Spinal cord (tissue), 10 donors: Measurements from ENCODE around the gene DHRS1. TPM values are rescaled to one million over a fixed set of nuclear protein-coding genes. Genes with fewer than 3 reads are reported as not detected.
A peak's percentile ranks its signal among the peaks of the same experiment; 100 is the strongest.
"Not testable (repeated sequence)": the region's sequence is repeated elsewhere in the genome, so short reads cannot be mapped to it uniquely, and the experiment has no call there.

ENCODE experiments used
- DNase-seq, 6 donors: peaks; one replicate each; pipeline versions ENCODE4 v3.0.0 to v3.0.0-alpha.2; 2013 to 2015; ENCODE audit warnings: low spot score in 6 of 6, low read depth in 4 of 6
- H3K27ac ChIP-seq: one replicate; pipeline ENCODE4 v1.5.1; 2013; ENCODE audit warnings: low read depth, low read length, control low read depth
- H3K27me3 ChIP-seq: one replicate; pipeline ENCODE4 v1.6.1; 2013; ENCODE audit warnings: low read length; ENCODE audit not compliant: control insufficient read depth, insufficient read depth
- H3K36me3 ChIP-seq: one replicate; pipeline ENCODE4 v1.6.1; 2013; ENCODE audit warnings: low read length; ENCODE audit not compliant: control insufficient read depth, insufficient read depth
- H3K4me1 ChIP-seq: one replicate; pipeline ENCODE4 v1.6.1; 2013; ENCODE audit warnings: low read length; ENCODE audit not compliant: control insufficient read depth, insufficient read depth
- H3K4me3 ChIP-seq: one replicate; pipeline ENCODE4 v1.5.1; 2013; ENCODE audit warnings: low read depth, low read length, control low read depth
- H3K9me3 ChIP-seq: one replicate; pipeline ENCODE4 v1.6.1; 2013; ENCODE audit warnings: low read length; ENCODE audit not compliant: control insufficient read depth, insufficient read depth
- WGBS: methylation state at CpG from one replicate; pipeline ENCODE4 v1.1.5; 2013; ENCODE audit warnings: missing lambda C conversion rate; ENCODE audit not compliant: insufficient coverage; 5-methylcytosine and 5-hydroxymethylcytosine counted together
- polyA plus RNA-seq, 2 donors: library from polyadenylated mRNA; unstranded; fragments of 120-200 nt; gene quantifications; one replicate each; pipeline ENCODE4 v1.2.1, GENCODE V29; 2013; ENCODE audit not compliant: insufficient read length in 2 of 2
- total RNA-seq, 2 donors: library from RNA; depleted of rRNA in 1 of 2; stranded (reverse); fragments of 120-200 nt in 1 of 2; fragments of >200 nt in 1 of 2; gene quantifications; one replicate each; pipeline versions ENCODE4 v1.2.3 to v1.2.4, GENCODE V29; 2013 to 2014
- donor health status: healthy.

The DHRS1 gene
- total and polyA plus RNA-seq, 4 donors: 12.6 to 47.5 (median 25.7) TPM

GRCh38 chr14:24253936-24254335, 45.6 kb downstream of the DHRS1 start:
- Histone ChIP-seq H3K27me3 (no peaks in the 10 kb centered on the region), H3K9me3 (no peaks in the 10 kb centered on the region), H3K4me3 (no peak overlapping the region), H3K4me1 (no peaks in the 10 kb centered on the region), H3K36me3 (peaks cover 48% of the 10 kb centered on the region), H3K27ac (no peak overlapping the region)
- WGBS: 64% methylated on average over 2 of the region's 7 CpGs
- no peak for DNase-seq

GRCh38 chr14:24252289-24253124, 47.1 kb downstream of the DHRS1 start:
- H3K36me3 ChIP-seq: peaks cover 38% of the 10 kb centered on the region
- H3K4me1 ChIP-seq: no peaks in the 10 kb centered on the region
- 88% methylated on average over 7 of the region's 11 CpGs for WGBS
- no peaks in the 10 kb centered on the region for H3K27me3 ChIP-seq
- H3K27ac ChIP-seq: no peak overlapping the region
- H3K4me3 ChIP-seq: no peak overlapping the region
- no peaks in the 10 kb centered on the region for H3K9me3 ChIP-seq
- DNase-seq: no peak

GRCh38 chr14:24251880-24252288, 47.7 kb downstream of the DHRS1 start:
- no peak overlapping the region for H3K27ac ChIP-seq
- H3K4me1 ChIP-seq: no peaks in the 10 kb centered on the region
- no peaks in the 10 kb centered on the region for H3K9me3 ChIP-seq
- H3K4me3 ChIP-seq: no peak overlapping the region
- 83% methylated on average over 1 of the region's 1 CpG for WGBS
- no peak for DNase-seq
- H3K36me3 ChIP-seq: peaks cover 37% of the 10 kb centered on the region
- H3K27me3 ChIP-seq: no peaks in the 10 kb centered on the region

DNA sequence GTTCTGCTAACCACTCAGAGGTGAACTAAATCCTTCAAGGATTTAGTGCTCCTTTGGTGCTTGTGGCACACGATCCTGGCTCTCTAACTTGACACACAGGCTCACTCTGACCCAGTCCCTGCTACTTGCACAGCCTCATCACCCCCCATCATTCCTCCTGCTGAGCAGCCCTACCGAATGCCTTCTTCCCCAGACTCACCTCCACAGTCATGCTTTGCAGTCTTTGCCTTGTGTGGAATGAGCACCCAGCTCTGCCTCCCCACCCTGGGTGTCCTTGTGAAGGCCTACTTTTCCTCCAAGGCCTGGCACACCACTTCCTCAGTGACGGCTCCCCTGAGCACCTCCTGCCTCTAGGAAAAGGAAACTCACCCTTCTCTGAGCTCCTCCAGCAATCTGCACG, 49.2 kb downstream of the DHRS1 start:
- Histone ChIP-seq H3K27me3 (no peaks in the 10 kb centered on the region), H3K9me3 (no peaks in the 10 kb centered on the region), H3K27ac (no peak overlapping the region), H3K36me3 (peaks cover 27% of the 10 kb centered on the region), H3K4me3 (no peak overlapping the region), H3K4me1 (no peaks in the 10 kb centered on the region)
- no peak for DNase-seq
- 50% methylated on average over 4 of the region's 4 CpGs for WGBS

GRCh38 chr14:24249230-24250021, 50.2 kb downstream of the DHRS1 start:
- Histone ChIP-seq H3K36me3 (peaks cover 18% of the 10 kb centered on the region), H3K9me3 (no peaks in the 10 kb centered on the region), H3K4me3 (no peak overlapping the region), H3K4me1 (no peaks in the 10 kb centered on the region), H3K27ac (no peak overlapping the region), H3K27me3 (no peaks in the 10 kb centered on the region)
- DNase-seq: no peak
- 69% methylated on average over 11 of the region's 13 CpGs for WGBS

DNA sequence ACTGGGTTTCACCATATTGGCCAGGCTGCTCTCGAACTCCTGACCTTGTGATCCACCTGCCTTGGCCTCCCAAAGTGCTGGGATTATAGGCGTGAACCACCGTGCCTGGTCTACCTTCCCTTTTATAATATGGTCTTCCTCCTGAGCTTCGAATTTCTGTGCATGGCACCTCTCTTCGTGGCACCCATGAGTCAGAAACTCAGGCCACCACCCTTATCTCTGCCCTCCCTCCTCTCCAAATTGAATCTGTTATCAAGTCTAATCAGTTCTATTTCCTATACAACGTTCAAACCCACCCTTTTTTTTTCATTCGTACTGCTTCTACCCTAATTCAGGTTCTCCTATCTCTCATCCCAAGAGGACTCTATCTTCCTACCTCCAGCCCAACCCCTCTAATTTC, 52.2 kb downstream of the DHRS1 start:
- H3K4me1 ChIP-seq: peaks cover 14% of the 10 kb centered on the region
- H3K36me3 ChIP-seq: peaks cover 9% of the 10 kb centered on the region
- no peak overlapping the region for H3K4me3 ChIP-seq
- no peaks in the 10 kb centered on the region for H3K27me3 ChIP-seq
- no peaks in the 10 kb centered on the region for H3K9me3 ChIP-seq
- DNase-seq: no peak
- WGBS: 63% methylated on average over 6 of the region's 7 CpGs
- no peak overlapping the region for H3K27ac ChIP-seq

DNA sequence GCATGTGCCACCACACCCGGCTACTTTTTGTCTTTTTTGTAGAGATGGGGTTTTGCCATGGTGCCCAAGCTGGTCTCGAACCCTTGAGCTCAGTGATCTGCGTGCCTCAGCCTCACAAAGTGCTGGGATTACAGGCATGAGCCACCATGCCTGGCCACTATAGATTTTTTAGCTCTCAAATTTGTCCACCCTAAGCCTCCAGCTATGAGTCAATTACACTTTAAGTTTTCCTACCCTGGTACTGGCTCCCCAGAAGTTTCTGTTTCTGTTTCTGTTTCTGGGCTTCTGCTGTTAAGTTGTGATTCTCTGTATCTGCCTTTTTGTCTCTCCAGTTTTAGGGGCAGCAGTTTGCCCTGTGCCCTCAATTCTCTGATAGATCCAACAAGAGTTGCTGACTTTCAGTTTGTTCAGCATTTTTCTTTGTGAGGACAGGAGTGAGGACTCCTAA, 52.8 kb downstream of the DHRS1 start:
- no peak for DNase-seq
- Histone ChIP-seq H3K27ac (no peak overlapping the region), H3K4me3 (no peak overlapping the region), H3K27me3 (no peaks in the 10 kb centered on the region), H3K9me3 (no peaks in the 10 kb centered on the region), H3K36me3 (peaks cover 6% of the 10 kb centered on the region), H3K4me1 (peaks cover 16% of the 10 kb centered on the region)
- 90% methylated on average over 3 of the region's 3 CpGs for WGBS

DNA sequence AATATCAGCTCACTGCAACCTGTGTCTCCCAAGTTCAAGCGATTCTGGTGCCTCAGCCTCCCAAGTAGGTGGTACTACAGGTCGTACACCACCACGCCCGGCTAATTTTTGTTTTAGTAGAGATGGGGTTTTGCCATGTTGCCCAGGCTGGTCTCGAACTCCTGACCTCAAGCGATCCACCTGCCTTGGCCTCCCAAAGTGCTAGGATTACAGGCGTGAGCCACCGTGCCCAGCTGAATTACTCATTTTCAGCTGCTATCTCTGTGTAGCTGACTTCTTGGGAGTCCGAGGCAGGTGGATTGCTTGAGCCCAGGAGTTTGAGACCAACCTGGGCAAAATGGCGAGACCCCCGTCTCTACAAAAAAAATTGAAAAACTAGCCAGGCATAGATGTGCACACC, 54.2 kb downstream of the DHRS1 start:
- not testable (repeated sequence) for H3K27ac ChIP-seq, H3K9me3 ChIP-seq, H3K4me3 ChIP-seq, DNase-seq, H3K27me3 ChIP-seq
- 98% methylated on average over 11 of the region's 11 CpGs for WGBS
- Histone ChIP-seq H3K4me1 (peaks cover 31% of the 10 kb centered on the region), H3K36me3 (peaks cover 15% of the 10 kb centered on the region)

DNA sequence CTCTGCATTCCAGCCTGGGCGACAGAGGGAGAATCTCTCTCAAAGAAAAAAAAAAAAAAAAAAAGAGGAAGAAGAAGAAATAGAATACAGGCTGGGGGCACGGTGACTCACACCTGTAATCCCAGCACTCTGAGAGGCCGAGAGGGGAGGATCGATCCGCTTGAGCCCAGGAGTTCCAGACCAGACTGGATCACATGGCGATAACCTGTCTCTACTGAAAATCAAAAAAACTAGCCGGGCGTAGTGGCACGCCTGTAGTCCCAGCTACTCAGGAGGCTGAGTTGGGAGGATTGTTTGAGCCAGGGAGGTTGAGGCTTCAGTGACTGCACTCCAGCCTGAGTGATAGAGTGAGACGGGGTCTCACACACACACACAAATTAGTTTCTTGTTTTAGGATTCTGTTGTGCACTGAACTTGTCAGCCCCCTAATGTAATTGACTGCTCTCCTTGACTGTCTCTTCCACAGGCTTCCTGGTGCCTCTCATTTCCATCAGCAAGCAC, 56.2 kb downstream of the DHRS1 start:
- Histone ChIP-seq H3K9me3 (no peaks in the 10 kb centered on the region), H3K27ac (peak overlapping the region; percentile 100), H3K4me1 (peaks cover 33% of the 10 kb centered on the region), H3K36me3 (peaks cover 22% of the 10 kb centered on the region), H3K27me3 (no peaks in the 10 kb centered on the region), H3K4me3 (peak overlapping the region; percentile 96)
- DNase-seq: peak in 1 of 6 donors; percentile 3
- WGBS: 79% methylated on average over 4 of the region's 10 CpGs
